GM03348 (cell line): ENCODE data around the gene STAT5A.
"Not testable (repeated sequence)": the region's sequence is repeated elsewhere in the genome, so short reads cannot be mapped to it uniquely, and the experiment has no call there.

ENCODE experiments used
- DNase-seq: peaks from one replicate; pipeline ENCODE4 v3.0.0; 2012; ENCODE audit warnings: low spot score

STAT5A gene

DNA sequence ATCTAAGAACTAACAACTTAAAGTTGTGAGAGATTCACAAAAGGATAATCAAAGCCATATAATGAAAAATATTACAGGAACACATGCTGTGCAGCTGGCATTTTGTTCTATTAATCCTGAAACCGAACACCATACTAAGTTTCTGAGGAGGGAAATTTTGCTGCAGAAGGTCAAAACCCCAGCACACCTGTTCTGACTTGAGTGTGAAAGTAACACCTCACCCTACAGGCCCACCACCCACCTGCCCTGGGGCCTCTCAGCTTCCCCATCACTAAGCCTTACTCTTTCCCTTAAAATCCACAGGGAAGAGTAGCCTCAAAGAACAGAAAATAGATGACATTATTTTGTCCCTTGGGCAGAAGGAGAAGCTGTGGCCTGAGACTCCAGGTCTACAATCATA is 44.8 kb downstream of the STAT5A start:
- no peak for DNase-seq

DNA sequence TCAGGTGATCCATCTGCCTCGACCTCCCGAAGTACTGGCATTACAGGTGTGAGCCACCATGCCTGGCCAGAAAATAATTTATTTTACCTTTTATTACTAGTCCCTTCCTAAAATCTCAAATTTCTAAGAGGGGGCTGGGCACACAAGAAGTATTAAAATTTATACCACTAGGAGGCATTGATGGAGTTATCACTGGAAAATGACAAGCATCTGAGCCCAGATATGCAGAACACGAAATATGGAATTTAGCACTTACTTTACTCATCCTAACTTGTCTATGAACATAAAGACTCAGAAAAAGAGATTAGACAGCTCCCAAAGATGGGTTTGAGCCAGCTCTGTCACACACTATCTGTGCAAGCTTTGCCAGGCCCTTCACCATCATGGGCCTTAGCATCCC is 46.4 kb downstream of the STAT5A start:
- DNase-seq = no peak

DNA sequence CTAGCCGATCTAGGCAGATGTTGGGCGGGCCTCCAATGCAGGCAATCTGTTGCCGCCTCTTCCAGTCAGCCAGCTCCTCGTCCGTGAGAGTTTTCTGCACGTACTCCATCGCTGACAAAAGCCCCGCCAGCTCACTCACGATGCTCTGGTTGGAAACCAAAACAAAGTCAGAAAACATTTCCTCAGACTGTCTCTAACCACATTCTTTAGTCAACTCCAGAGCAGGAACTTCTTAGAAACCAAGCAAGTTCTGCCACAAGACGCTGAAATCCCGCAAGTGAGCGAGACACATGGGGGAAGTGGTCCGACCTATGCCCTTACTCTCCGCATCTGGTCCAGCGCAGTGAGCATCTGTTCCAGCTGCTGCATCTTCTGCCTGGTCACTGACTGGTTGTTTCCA is 49.1 kb downstream of the STAT5A start:
- peak; percentile 87 for DNase-seq

DNA sequence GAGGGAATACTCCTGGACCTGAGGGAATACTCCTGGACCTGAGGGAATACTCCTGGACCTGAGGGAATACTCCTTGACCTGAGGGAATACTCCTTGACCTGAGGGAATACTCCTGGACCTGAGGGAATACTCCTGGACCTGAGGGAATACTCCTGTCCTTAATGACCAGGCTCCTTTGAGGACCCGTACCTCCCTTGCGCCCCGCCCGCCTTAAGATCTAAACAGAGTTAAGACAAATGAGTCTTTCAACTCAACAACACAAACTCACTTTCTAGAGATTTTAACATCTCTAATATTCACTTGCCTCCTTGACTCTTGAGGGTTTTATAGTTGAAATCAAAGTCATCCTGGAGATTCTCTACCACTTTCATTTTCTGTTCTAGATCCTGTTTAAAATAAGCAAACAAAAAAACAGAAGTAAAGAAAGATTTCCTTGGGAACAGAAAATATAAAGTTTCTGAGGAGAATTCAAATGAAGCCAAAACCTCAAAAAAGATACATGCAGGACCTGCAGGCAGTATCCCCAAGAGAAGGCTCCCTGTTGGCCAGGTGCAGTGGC is 50.2 kb downstream of the STAT5A start:
- no peak for DNase-seq

DNA sequence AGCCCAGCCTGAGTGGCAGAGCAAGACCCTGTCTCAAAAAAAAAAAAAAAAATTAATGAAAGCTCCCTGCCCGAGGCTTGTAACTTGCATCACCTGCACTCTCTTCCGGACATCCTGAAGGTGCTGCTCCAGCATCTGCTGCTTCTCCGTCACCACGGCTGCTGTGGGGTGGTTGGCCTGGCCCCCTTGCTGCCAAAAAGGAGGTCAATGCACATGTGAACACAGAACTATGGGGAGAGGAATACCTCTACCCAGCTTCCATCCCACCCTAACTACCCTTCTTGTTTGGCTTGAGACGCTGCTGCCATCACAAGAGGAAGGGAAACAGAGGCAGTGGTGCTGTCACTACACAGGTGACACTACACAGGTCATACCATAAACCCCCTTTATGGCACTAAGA is 50.9 kb downstream of the STAT5A start:
- DNase-seq = no peak

DNA sequence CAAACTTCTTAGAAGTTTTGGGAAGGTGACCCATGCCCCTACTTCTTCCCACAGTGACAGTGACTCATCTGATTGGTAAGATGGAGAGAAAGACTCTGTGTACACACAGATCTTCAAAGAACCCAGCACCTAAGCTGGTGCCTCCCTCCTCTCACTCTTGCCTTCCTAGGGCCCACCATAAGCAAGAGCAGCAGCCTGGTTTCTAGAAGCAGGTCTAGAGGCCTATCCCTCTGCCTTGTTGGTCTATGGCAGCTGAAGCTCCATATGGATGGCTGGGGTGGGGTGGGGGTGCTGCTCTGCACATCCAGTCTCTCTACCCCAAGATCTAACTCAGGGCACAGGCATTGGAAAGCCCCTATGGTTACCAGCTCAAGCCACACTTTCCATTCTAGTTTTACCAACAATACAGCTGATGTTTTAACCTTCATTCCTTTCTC is 52.4 kb downstream of the STAT5A start:
- DNase-seq = no peak

DNA sequence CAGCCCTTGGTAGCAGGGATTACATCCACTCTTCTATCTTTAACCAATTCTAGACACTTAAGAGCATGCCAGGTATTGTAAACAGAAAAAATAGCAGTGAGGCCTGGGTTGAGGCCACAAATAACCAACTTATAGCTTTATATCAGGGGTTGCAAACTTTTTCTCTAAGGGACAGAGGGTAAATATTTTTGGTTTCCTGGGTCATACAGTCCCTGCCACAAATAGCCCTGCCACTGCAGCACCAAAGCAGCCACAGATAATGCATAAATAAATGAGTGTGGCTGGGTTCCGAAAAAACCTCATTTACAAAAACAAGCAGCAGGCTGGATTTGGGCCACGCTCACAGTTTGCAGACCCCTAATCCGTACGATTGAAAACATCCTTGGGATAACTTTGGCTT is 53.3 kb downstream of the STAT5A start:
- no peak for DNase-seq

DNA sequence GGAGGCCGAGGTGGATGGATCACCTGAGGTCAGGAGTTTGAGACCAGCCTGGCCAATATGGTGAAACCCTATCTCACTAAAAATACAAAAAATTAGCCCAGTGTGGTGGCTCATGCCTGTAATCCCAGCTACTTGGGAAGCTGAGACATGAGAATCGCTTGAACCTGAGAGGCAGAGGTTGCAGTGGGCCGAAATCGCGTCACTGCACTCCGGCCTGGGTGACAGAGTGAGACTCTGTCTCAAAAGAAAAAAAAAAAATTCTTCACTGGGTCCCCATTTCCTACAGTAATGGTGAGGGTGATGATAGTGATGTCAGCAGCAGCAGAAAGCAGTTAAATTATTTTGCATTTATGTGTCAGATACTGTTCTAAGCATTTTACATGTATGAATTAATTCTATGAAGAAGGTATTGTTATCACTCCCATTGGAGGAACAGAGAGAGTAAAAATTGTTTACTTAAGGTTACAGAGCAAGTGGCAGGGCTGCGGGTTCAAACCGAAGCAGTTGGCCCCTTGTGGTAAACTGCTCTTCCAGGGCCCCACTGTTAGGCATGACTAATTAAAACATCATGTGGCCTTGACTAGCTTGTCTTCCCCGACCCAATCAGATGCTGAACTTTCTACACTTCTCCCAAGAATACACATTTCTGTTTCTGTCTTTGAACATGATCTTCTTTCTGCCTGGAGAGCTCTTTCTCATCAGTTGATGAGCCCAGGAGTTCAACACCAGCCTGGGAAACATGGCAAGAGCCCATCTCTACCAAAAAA is 54.1 kb downstream of the STAT5A start:
- DNase-seq = no peak

DNA sequence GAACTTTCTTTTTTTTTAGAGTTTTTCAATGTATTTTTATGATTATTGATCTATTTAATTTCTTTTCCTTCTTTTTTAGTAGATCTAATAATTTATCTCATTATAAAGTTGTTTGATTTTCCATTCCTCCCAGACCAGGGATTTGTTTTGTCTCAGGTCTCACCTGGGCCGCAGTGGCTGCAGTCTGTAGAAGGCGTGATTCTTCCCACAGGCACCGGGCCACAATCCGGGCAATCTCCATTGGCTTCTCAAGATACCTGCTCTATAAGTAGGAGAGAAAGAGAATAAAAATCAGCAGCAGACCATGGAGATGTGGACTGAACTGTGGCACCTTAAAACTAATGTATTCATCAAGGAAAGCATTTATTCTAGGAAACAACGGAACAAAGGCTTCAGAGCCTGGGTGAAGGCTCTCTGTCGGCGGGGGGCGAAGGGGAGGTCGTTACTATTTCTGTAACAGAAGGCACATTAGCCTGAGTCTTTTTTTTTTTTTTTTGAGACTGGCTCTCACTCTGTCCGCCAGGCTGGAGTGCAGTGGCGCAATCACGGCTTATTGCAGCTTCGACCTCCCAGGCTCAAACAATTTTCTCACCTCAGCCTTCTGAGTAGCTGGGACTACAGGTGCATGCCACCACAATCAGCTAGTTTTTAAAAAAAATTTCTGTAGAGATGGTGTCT is 57.2 kb downstream of the STAT5A start:
- no peak for DNase-seq

DNA sequence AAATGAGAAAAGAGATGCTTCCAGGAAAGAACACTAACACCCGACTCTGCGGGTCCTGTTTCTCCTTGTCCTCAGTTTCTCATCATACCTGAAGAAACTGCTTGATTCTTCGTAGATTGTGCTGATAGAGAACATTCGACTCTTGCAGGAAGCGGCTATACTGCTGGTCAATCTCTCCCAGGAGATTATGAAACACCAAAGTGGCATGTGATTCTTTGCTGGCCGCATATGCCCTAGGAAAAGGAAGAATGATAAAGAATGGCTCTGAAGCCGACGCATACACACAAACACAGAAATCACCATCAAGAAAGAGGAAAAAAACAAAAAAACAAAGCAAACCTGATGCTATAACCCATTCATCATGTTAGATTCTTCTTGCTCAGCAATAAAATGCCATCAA is 58.2 kb downstream of the STAT5A start:
- DNase-seq = no peak

DNA sequence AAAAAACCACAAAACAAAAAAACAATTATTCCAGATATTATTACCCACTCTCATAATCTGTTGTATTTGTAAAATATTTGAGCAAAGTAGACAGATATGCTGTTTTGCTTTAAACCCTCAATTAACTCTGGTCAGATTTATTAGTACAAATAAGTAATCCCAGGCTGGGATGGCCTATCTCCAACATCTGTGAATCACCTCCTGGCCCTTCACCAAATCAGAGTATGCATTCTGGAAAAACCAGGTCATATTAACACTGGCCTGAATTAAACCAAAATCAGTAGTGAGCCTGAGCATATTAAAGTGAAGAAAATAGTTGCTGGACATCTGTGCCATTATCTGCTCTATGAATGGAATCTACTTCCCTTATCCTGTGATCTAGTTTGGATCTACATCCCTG is 58.9 kb downstream of the STAT5A start:
- DNase-seq = peak; percentile 72

DNA sequence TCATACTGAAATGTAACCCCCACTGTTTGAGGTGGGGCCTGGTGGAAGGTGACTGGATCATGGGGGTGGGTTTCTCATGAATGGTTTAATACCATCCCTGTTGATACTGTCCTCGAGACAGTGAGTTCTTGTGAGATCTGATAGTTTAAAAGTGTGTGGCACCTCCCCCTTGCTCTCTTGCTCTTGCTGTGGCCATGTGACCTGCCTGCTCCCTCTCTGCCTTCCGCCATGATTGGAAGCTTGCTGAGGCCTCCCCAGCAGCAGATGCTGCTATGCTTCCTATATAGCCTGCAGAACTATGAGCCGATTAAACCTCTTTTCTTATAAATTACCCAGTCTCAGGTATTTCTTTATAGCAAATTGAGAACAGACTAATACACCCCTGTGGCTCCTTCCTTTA is 59.3 kb downstream of the STAT5A start:
- no peak for DNase-seq

DNA sequence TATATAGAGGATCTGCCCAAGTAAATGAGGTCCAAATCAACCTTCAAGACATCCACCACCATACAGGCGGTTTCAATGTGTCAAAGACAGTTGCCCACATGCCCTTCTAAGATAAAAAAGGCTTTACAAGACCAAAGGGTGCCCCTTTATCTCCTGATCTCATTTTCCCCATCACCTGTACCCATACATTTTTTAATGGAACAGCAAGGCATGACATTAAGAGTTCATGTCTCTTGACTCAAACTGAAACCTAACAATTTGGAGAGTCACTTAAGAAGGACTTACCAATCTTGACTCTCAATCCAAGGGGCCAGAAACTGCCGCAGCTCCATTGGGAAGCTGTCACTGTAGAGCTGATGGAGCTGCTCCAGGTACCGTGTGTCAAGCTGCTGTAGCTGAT is 59.8 kb downstream of the STAT5A start:
- DNase-seq = no peak

DNA sequence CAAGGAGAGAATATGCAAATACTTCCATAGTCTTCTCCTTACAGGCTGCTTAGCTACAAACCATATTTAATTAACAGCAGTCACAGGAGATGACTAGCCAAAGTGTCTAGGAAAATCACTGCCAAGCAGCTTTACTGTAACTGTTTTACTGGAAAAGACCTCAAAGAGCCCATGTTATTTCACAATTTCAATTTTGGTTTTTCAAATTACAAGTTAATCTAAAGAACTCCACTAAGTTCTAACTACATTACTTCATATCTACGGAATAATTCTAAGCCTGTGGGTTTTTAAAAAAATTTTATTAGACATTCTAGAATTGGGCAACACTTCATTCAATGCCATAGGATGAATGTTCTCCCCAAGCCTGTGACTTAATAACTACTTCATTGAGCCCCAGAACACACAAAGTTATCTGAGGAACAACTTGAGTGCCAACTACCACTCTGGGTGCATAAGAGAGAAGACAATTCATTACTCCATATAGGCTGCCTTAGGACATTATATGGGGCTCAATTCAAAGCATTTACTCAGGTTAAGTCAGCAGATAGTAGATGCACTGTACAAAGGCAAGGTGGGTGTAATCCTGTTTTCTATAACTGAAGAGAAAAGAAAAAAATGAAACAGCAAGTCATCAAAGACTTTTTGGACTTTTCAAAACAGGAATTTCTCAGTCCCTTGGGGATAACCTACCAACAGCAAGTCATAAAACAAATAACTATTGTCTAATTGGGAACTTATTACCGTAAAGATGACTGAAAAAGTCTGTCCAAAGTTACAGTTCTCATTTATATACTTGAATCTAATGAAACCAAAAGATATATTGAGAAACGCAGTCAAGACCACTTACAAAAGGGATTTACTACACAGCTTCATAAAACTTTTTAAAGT is 66.9 kb downstream of the STAT5A start:
- DNase-seq = peak; percentile 40

DNA sequence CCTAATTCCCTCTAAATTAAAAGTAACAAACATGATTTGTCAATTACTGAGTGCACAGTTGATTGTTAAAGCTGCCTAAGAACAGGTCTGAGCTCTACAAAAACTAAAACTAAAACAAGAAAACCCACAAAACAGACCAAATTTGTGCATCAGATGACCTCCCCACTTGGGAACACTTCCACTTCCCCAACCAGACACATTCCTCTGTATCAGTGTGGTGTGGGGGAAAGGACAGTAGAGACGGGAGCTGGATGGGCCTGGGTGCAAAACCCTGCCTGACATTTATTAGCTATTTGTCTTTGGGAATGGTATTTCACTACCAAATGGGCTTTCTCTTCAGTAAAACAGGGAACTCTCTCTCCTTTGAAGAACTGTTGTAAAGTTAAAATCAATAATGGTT is 70.1 kb downstream of the STAT5A start:
- DNase-seq = no peak

DNA sequence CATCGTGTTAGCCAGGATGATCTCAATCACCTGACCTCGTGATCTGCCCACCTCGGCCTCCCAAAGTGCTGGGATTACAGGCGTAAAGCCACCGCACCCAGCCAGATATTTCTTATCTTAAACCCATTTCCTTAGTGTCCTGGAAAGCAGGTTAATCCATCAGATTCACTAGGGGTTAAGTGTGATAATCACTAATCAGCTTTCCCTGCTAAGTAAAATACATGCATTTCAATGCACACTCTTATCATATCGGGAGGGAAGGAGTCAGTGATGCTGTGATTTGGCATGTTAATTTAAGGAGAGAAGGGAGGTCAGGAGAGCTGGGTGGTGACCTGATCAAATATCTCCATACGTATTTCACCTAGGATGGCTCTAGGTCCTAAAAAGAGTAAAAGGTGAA is 70.8 kb downstream of the STAT5A start:
- no peak for DNase-seq

DNA sequence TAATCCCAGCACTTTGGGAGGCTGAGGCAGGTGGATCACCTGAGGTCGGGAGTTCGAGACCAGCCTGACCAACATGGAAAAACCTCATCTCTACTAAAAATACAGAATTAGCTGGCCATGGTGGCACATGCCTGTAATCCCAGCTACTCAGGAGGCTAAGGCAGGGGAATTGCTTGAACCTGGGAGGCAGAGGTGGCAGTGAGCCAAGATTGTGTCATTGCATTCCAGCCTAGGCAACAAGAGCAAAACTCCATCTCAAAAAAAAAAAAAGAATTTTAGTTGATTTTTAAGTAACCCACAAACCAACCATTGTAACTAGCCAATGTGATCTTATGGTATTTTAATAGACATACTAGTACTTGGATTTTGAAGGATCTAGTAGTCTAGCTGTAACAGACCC is 72.1 kb downstream of the STAT5A start:
- DNase-seq = not testable (repeated sequence)
